ENCODE measurements around the gene IL37. TPM values are rescaled to one million over a fixed set of nuclear protein-coding genes. Genes with fewer than 3 reads are reported as not detected.

IL37 gene
- total RNA-seq, 1 donor from 2014 or later: not detected

DNA sequence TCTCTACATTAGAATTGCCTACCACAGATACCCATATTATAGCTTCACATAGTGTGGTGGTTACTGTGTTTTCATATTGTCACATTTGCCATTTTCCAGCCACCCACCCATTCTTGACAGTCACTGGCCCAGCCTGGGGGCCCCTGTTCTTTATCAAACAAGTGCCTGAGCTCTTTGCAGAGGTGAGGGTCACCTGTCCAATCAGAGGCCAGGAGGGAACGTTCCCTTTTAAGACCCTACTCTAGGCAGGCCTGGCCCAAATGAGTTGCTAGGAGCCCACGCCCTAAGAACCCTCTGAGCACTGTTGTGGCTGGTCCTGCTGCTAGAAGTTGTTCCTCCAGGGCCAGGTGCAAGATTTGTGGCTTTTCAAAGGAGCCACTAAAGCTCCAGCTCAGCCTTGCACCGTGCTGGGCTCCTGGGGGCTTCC is 5.2 kb downstream of the IL37 start:
- Mint-ChIP-seq H3K27me3 (ENCODE audit: low read depth, unreplicated experiment) (peaks cover 50% of the 10 kb centered on the region), H3K36me3 (ENCODE audit: low read depth, unreplicated experiment) (no peaks in the 10 kb centered on the region), H3K27ac (ENCODE audit: unreplicated experiment) (no peak overlapping the region), H3K4me3 (ENCODE audit: unreplicated experiment) (no peak overlapping the region), H3K9me3 (ENCODE audit: unreplicated experiment) (peaks cover 6% of the 10 kb centered on the region), H3K4me1 (ENCODE audit: low read depth, unreplicated experiment) (no peaks in the 10 kb centered on the region)
- no peaks in the 10 kb centered on the region for H3K79me2 ChIP-seq (ENCODE audit: insufficient read depth, low read length)
- TF ChIP-seq, protein P1, sequence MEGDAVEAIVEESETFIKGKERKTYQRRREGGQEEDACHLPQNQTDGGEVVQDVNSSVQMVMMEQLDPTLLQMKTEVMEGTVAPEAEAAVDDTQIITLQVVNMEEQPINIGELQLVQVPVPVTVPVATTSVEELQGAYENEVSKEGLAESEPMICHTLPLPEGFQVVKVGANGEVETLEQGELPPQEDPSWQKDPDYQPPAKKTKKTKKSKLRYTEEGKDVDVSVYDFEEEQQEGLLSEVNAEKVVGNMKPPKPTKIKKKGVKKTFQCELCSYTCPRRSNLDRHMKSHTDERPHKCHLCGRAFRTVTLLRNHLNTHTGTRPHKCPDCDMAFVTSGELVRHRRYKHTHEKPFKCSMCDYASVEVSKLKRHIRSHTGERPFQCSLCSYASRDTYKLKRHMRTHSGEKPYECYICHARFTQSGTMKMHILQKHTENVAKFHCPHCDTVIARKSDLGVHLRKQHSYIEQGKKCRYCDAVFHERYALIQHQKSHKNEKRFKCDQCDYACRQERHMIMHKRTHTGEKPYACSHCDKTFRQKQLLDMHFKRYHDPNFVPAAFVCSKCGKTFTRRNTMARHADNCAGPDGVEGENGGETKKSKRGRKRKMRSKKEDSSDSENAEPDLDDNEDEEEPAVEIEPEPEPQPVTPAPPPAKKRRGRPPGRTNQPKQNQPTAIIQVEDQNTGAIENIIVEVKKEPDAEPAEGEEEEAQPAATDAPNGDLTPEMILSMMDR (IDR thresholded peaks at IDR 0.05; ENCODE audit: insufficient read depth, low read depth, low read length): no peak
- TF ChIP-seq EZH2 (IDR thresholded peaks at IDR 0.05; ENCODE audit: insufficient read depth, low read length): no peak
- H3K9ac ChIP-seq (ENCODE audit: low read length): no peak overlapping the region
- no peak overlapping the region for H2AFZ ChIP-seq (ENCODE audit: low read depth, low read length)
- no peak overlapping the region for H3K4me2 ChIP-seq (ENCODE audit: low read length)
- DNase-seq (ENCODE audit: low read depth) (no peak), FAIRE-seq (no peak)
- H3K4me3 ChIP-seq (ENCODE audit: insufficient read depth, low read depth, low read length): no peak overlapping the region
- H3K9me3 ChIP-seq (ENCODE audit: insufficient read depth, low read depth, low read length): no peaks in the 10 kb centered on the region
- no peaks in the 10 kb centered on the region for H3K36me3 ChIP-seq (ENCODE audit: insufficient read depth, low read length)
- no peaks in the 10 kb centered on the region for H4K20me1 ChIP-seq (ENCODE audit: insufficient read depth, low read length)
- H3K27me3 ChIP-seq (ENCODE audit: insufficient read depth, low read length): peaks cover 5% of the 10 kb centered on the region
- H3K27ac ChIP-seq (ENCODE audit: low read depth, low read length): no peak overlapping the region
- H3K4me1 ChIP-seq (ENCODE audit: insufficient read depth, low read length): peaks cover 5% of the 10 kb centered on the region

DNA sequence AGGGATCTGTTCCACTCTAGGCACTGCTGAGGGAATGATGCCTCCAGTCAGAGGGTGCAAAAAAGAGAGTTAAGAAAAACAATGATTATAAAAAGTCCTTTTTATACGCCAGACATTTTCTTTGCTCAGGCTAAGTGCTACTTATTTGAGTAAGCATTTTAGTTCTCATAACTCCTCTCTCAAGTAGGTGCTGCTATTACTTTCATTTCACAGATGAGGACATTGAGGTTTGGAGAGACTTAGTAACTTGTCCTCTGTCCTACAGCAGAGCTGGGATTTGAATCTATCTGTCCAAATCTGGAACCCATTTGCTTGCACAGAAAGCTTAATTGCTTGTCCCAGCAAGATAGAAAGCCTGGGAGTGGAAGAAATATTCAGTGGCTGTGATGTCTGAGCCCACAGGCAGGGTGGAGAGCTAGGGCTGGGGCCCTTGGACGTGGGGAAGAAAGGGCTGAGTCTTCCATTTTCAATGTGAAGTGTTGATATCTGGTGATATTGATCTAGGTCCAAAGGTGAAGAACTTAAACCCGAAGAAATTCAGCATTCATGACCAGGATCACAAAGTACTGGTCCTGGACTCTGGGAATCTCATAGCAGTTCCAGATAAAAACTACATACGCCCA is 5.8 kb downstream of the IL37 start:
- Histone ChIP-seq H3K79me2 (ENCODE audit: insufficient read depth, low read length) (no peaks in the 10 kb centered on the region), H3K9ac (ENCODE audit: low read length) (no peak overlapping the region)
- H3K36me3 Mint-ChIP-seq (ENCODE audit: low read depth, unreplicated experiment): no peaks in the 10 kb centered on the region

DNA sequence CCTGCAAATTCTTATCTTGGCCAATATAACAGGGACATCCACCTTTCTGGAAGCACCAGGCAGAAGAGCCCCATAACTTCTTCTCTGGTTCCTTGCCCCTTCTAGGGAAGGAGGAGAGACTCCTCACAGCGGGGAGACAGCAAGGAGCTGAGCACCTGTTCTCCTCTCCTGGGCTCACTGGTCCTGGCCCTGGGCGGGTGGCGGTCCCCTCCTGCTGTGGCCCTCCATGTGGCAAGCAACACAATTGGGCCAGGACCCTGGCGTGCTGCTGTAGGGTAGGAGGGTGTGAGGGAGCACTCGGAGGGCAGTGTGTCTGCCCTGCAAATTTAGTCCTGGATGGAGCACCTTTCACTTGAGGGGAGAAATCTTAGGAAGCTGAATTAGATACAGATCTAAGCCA is 6.9 kb downstream of the IL37 start:
- Histone ChIP-seq H3K9ac (ENCODE audit: low read length) (no peak overlapping the region), H4K20me1 (ENCODE audit: insufficient read depth, low read length) (no peaks in the 10 kb centered on the region), H3K4me2 (ENCODE audit: low read length) (no peak overlapping the region), H3K79me2 (ENCODE audit: insufficient read depth, low read length) (no peaks in the 10 kb centered on the region), H3K27me3 (ENCODE audit: insufficient read depth, low read length) (peaks cover 3% of the 10 kb centered on the region), H3K27ac (ENCODE audit: low read depth, low read length) (no peak overlapping the region), H3K36me3 (ENCODE audit: insufficient read depth, low read length) (no peaks in the 10 kb centered on the region), H3K9me3 (ENCODE audit: insufficient read depth, low read depth, low read length) (no peaks in the 10 kb centered on the region), H2AFZ (ENCODE audit: low read depth, low read length) (no peak overlapping the region), H3K4me1 (ENCODE audit: insufficient read depth, low read length) (peaks cover 5% of the 10 kb centered on the region), H3K4me3 (ENCODE audit: insufficient read depth, low read depth, low read length) (no peak overlapping the region)
- H3K36me3 Mint-ChIP-seq (ENCODE audit: low read depth, unreplicated experiment): no peaks in the 10 kb centered on the region
- H3K27me3 Mint-ChIP-seq (ENCODE audit: low read depth, unreplicated experiment): peaks cover 40% of the 10 kb centered on the region
- FAIRE-seq (no peak), DNase-seq (ENCODE audit: low read depth) (no peak)
- peaks cover 6% of the 10 kb centered on the region for H3K9me3 Mint-ChIP-seq (ENCODE audit: unreplicated experiment)
- H3K27ac Mint-ChIP-seq (ENCODE audit: unreplicated experiment): no peak overlapping the region
- H3K4me3 Mint-ChIP-seq (ENCODE audit: unreplicated experiment): no peak overlapping the region
- no peaks in the 10 kb centered on the region for H3K4me1 Mint-ChIP-seq (ENCODE audit: low read depth, unreplicated experiment)
- TF ChIP-seq, protein P1 (IDR thresholded peaks at IDR 0.05; ENCODE audit: insufficient read depth, low read depth, low read length): no peak

More for the DNA sequence above, 5.8 kb downstream of the IL37 start:
- FAIRE-seq (no peak), DNase-seq (ENCODE audit: low read depth) (no peak)
- peaks cover 3% of the 10 kb centered on the region for H3K27me3 ChIP-seq (ENCODE audit: insufficient read depth, low read length)
- H3K27ac ChIP-seq (ENCODE audit: low read depth, low read length): no peak overlapping the region
- H3K4me3 Mint-ChIP-seq (ENCODE audit: unreplicated experiment): no peak overlapping the region
- peaks cover 5% of the 10 kb centered on the region for H3K4me1 ChIP-seq (ENCODE audit: insufficient read depth, low read length)
- no peaks in the 10 kb centered on the region for H3K9me3 ChIP-seq (ENCODE audit: insufficient read depth, low read depth, low read length)
- peaks cover 6% of the 10 kb centered on the region for H3K9me3 Mint-ChIP-seq (ENCODE audit: unreplicated experiment)
- no peak overlapping the region for H3K4me3 ChIP-seq (ENCODE audit: insufficient read depth, low read depth, low read length)
- H3K4me2 ChIP-seq (ENCODE audit: low read length): no peak overlapping the region
- H4K20me1 ChIP-seq (ENCODE audit: insufficient read depth, low read length): no peaks in the 10 kb centered on the region
- H3K4me1 Mint-ChIP-seq (ENCODE audit: low read depth, unreplicated experiment): no peaks in the 10 kb centered on the region
- peaks cover 44% of the 10 kb centered on the region for H3K27me3 Mint-ChIP-seq (ENCODE audit: low read depth, unreplicated experiment)
- no peak overlapping the region for H2AFZ ChIP-seq (ENCODE audit: low read depth, low read length)
- TF ChIP-seq, protein P1 (IDR thresholded peaks at IDR 0.05; ENCODE audit: insufficient read depth, low read depth, low read length): no peak
- TF ChIP-seq EZH2 (IDR thresholded peaks at IDR 0.05; ENCODE audit: insufficient read depth, low read length): no peak
- no peaks in the 10 kb centered on the region for H3K36me3 ChIP-seq (ENCODE audit: insufficient read depth, low read length)
- no peak overlapping the region for H3K27ac Mint-ChIP-seq (ENCODE audit: unreplicated experiment)
